T-helper 1 cell treated with Interleukin-12 subunit alpha and Interleukin-12 subunit beta and Interleukin-4 antibody, amounts not matched to agents 30 ng/mL and 1 ng/mL, for 36 hours (primary cell): ENCODE data around the gene SLC38A2. TPM values are rescaled to one million over a fixed set of nuclear protein-coding genes. Genes with fewer than 3 reads are reported as not detected.

ENCODE experiments used
- intact Hi-C: fragments of 100-400 bp; cut with micrococcal nuclease; formaldehyde crosslinking; loops from one replicate; pipeline ENCODE4 v1.15.1; 2024
- total RNA-seq: library from RNA; stranded (reverse); gene quantifications from 2 replicates; pipeline ENCODE4 v1.2.3, GENCODE V29; 2022

Gene SLC38A2
- 145 and 148 TPM in 2 replicates for total RNA-seq

DNA sequence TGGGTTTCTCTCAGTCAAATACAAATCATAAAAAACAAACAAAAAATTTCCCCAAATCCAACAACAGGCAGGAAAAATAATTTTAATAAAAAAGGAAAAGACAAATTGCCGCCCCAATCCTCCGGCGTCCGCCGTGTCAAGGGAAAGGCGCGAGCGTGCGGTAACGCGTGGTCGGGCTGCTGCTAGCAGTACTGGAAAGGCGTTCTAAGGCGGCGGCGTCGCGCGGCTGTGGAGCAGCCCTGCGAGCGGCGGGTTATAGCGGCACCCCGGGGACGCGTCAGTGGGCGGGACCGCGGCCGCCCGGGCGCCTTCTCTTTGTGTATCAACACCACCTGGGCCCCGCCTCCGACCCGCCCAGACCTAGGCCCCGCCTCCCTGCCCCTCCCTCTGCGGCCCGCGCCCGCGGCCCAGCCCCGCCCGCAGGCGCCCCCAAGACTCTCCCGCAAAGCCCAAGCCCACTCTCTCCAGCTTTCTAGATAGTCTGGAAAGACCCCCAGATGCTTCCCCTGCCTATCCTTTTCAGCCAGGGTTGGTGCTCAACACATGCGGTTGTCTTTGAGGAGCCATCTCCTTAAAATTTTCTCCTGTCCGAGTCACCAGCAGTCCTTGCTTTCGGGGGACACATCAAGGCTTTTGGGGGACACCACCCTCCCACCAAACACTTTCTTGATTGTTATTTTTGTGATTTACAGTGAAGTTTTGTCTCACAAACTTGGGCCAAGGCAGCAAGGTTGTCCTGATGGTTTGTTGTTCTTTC is at the start of gene SLC38A2:
Gene SLC38A2 (minus strand): TSS at position 230 of the 757 bp plus-strand sequence. CDS start 1,480 bp downstream, outside the sequence.
- intact Hi-C loops = loop anchor here (1.0 to 10.0 kb wide), 18 partner anchors 11 to 1732 kb away; partner anchors contain the start of genes AMIGO2, ANO6, PCED1B and RPAP3

DNA sequence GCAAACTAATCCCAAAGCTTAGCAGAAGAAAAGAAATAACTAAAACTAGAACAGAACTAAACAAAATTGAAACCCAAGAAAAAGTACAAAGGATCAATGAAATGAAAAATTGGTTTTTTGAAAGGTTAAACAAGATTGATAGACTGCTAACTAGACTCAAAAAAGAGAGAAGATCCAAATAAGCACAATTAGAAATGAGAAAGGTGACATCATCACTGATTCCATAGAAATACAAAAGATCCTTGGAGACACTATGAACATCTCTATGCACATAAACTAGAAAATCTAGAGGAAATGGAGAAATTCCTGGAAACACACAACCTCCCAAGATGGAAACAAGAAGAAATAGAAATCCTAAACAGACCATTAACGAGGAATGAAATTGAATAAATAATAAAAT is 47.1 kb upstream of the SLC38A2 start:
- intact Hi-C loops = no loop called here

DNA sequence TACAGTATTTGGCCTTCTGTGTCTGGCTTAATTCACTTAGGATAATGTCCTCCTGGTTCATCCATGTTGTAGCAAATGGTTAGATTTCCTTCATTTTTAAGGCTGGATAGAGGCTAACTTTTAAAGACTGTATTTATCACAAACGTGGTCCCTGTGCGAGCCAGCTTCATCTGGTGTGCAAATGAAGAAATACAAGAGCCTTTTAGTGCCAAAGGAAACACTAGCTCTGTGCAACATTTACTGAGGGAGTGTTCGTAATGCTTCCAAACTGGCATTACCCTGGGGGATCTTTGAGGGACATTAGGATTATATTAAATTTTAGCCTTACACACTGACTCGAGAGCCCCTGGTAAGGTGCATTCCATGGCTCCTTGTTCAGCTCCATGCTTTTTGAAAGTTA is 43.0 kb upstream of the SLC38A2 start:
- intact Hi-C loops = no loop called here

DNA sequence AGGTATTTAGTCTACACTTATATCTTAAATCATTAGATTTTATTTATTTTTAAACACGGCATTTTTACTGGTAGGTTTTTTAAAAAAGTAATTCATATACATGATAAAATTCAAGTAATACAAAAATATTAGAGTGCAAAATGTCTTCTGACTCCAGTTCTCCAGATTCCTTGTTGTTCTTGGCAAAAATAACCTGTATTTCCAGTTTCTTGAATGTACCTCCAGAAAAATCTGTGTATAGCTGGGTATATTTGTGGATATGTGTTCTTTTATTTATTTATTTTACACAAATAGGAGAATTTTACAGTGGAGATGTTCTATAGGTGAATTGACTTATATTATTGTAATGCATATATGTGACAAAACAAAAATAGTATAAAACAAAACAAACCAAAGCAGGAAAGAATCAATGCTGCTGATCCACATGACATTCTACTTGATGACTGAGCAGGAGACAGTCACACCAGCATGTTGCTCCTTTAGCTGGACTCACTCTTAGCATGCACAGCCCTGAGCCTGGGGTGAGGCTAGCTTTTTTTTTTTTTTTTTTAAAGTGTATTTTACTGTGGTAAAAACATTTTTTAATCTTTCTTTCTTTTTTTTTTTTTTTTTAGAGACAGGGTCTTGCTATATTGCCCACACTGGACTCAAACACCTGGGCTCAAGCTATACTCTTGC is 42.2 kb upstream of the SLC38A2 start:
- intact Hi-C loops = no loop called here

DNA sequence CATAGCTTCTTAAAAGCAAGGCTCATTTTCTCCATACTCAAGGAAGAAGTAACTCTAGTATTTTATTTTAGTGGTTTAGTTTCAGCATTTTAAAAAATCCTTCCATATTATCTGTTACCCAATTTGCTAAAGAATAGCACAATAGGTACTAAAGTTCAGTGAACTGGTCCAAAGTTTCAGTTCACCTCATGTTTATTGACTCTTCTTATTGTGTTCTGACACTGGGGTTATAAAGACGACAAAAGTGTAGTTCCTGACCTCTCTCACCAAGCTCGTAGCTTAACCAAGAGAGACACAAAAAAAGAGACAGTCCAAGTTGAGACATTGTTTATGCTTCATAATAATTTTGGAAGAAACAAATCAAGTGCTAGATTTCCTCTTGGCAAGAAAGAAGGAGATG is 40.8 kb upstream of the SLC38A2 start:
- intact Hi-C loops = no loop called here

DNA sequence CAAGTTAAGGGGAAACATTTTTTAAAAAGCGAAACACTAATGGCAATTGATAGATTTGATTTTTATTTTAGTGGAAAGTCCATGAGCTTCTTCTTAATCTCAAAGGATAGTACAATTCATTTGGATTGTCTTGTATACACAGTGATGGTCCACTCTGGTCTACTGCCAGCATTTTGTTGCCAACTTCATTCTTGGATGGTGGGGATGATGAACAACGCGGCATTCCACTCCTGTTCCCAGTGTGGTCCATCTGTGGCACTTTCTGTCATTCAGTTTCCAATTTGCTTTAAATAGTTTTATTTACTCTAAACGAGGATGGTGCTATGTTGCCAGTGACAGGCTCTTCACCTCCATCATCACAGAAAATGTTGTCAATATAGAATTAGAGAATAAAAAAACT is 40.3 kb upstream of the SLC38A2 start:
- intact Hi-C loops = no loop called here

DNA sequence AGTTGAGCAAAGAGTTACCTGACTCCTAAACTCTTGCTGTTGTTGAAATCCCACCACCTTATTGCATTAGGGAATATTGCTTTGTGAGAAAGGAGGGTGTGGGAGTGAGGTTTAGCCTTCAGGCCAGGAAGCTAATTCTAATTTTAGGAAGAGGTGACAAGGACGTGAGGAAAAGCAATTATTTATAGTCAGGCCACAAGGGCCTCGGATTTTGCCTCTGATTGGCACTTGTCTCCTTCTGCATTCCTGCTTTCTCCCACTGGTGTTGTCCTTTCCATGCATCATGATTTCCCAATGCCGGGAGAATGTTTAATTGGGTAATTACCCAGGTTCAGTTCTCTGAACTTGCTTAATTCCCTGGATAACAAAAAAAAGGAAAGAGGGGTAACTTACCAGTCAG is 37.9 kb upstream of the SLC38A2 start:
- intact Hi-C loops = no loop called here

DNA sequence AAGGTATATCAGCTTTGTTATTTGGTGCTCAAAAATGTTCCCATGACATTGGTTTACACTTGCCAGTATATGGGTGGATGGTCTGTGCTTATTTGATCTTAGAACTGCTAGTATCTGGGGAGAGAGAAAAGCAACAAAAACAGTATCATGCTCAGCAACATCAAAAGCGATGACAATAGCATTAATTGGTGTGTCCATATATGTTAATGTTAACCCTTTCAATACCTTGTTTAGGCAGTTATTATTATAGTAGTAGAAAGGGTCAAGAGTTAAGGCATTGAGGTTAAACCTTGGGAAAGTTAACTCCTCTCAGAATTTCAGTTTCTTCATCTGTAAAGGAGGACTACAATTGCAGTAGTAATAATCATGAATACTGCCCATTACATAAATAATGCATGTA is 37.4 kb upstream of the SLC38A2 start:
- intact Hi-C loops = no loop called here

DNA sequence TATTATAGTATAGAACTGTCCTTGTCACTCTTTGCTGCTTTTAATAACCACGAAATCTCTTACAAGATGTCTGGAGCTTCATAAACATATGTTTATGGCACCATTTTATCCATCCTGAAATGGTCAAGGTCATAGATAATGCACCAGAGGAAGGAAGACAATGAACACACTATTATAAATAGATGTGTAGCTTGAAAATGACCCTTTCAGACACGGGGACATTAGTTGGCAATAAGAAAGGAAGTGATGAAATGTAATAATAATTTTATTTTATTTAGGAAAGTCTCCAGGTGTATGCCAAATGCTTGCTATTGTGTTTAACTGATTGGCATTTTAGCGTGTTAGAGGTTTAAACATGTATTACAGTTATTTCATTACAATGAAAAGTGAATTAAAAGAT is 36.8 kb upstream of the SLC38A2 start:
- intact Hi-C loops = no loop called here

DNA sequence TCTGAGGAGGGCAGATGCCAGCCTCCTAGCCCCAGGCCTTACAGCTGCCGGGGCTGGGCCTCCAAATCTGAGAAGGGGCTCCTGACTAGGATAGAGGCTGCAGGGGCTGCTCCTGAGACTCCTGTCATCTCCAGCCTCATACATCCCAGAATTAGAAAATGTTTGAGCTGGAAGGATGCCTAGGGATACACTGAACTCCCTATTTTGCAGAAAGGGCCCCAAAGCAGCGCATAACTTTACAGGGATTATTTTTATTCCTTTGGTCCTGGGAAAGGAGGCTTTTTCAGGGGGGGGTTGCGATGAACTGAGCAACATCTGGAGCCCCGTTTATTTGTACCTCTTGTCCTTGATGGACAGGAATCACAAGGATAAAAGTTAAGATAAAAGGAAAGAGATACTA is 35.9 kb upstream of the SLC38A2 start:
- intact Hi-C loops = no loop called here

DNA sequence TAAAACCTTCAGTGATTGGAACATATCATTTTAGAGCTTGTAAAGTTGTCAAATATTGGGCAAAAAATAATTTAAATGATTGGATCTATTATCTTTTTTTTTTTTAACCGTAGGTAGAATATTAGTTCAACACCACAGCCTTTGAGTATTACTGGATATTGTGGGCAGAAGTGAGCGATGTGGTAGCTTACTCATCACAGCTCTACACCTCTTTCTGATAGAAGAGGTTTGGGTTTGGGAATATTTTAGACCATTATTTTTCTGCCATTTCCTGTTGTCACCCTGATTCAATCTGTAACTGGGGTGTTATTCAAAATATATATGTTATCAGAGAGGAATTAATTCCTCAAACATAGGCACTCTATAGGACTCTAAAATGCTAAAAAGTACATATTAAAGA is 34.8 kb upstream of the SLC38A2 start:
- intact Hi-C loops = no loop called here

DNA sequence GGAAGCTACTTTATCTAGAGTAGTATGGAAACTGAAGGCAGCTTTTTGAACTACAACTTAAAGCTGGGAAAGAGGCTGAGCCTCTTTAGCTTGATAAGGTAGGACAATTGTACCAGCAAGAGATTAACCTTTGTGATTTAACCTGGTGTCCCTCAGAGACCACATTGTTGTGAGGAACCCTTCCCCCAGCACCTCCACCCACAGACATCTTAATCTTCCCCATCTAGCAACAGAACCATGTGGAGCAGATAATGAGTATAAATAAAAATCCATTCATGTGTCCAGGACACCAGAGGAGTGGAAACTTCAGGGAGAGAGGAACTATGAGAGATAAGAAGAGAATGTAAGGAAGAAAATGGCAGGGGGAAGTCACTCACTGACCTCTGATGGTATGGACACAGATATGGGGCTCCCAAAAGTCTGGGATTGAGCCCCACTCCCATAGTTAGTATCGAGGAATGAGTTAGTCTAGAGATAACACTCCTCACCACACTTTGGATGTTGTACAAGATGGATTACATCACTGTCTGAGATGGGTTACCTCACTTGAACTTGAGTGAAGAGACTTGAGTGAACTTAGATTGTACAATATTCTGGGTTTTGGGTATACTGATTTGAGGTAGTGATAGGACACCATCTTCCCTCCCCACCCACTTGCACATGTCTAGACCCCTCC is 33.9 kb upstream of the SLC38A2 start:
- intact Hi-C loops = no loop called here

DNA sequence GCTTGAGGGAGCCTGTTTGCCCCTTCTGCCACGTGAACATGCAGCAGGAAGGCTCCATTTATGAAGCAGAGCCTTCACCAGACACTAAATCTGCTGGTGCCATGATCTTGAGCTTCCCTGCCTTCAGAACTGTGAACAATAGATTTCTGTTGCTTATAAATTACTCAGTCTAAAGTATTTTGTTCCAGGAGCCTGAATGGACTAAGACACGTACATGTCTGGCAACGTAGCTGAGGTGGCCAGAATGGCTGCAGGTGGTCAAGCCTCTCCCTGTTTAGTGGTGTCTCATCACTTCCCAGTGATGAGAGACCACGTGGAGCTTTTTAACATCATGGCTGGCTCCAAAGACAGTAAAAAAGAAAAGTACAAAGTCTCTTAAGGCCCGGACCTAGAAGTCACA is 32.2 kb upstream of the SLC38A2 start:
- intact Hi-C loops = loop anchor here (1.0 to 5.0 kb wide), 3 partner anchors 20 to 53 kb away; no protein-coding TSS in a partner anchor

DNA sequence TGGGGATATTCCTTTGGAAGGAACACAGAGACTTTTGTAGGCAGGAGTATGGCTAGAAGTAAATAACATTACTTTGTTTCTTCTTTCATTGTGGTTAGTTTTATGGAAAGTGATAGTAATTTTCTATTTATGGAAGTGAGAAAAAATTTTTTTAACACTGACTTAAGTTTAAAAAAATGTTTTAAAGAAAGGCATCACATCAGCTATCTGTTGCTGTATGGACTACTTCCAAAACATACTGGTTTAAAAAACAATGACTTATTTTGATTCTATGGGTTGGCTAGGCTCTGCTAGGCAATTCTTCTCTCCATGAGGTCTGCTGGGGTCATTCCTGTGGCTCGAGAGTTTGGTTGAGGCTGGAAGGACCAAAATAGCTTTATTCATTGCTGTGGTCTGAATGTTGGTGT is 31.7 kb upstream of the SLC38A2 start:
- intact Hi-C loops = loop anchor here (1.0 to 5.0 kb wide), 3 partner anchors 20 to 53 kb away; no protein-coding TSS in a partner anchor

DNA sequence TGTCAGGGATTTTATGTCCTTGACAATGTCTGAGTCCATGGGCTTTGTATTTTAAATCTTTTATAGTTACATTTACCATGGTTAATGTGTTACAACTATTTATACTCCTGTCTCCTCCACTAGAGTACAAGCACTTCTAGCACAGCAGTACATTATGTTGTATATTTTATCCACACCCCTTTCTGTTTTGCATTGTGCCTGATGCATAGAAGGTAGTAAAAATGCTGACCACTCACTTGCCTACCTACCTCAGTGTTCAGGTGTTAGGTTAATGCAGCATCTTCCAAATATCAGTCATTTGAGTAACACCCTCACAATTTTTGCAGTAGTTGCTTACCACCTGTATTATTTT is 31.1 kb upstream of the SLC38A2 start:
- intact Hi-C loops = loop anchor here (1.0 to 5.0 kb wide), 3 partner anchors 19 to 54 kb away; no protein-coding TSS in a partner anchor

DNA sequence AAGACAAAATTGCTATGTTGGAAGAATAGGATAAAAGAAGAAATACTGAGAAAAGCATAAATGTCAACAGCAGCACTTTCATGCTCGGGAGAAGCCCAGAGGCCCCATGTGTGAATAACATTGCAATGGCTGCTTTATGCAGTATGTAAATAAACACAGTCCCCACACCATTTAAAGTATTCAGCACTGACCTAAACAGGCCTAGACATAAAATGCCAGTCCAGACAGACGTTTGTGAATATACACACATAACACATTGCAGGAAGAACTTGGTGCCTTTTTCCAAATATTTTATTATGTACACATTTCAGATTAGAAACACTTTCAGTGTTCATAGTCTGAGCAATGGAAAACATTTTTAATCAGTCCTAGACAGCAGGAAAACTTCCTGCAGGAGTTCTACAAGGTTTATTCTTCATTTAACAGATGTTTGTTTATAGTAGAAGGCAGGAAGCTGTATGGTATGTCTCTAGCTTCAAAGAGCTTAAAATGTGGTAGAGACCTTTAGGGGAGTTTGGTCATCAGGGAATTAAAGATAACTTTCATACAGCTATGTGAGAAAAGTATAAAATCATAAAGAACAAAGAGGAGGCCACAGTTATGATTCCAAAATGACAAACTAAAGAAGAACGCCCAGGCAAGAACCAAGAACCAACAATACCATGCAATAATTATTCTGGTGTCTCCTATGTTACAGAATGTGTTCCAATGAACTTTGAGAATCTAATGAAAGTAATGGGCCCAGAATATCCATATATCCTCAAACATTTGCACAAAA is 30.6 kb upstream of the SLC38A2 start:
- intact Hi-C loops = loop anchor here (5.0 kb wide), 1 partner anchor 54 kb away; no protein-coding TSS in a partner anchor

DNA sequence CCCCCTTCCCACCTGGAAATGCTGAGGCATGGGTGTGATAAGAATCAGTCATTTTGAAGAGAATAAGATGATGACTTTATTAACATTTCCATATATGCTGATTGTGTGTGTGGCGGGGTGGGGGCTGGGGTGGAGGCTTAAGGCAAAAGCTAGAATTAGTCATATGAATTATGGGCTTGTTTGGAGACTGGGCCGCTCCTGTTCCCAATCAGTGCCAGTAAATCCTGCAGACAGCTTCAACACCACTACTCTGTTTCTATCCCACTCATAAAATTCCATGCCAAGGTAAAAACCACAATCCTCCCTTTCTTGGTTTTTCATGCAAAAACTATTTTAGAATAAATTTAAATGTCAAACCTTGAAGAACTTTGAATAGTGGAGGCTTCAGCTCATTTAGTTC is 29.9 kb upstream of the SLC38A2 start:
- intact Hi-C loops = loop anchor here (5.0 kb wide), 1 partner anchor 55 kb away; no protein-coding TSS in a partner anchor

DNA sequence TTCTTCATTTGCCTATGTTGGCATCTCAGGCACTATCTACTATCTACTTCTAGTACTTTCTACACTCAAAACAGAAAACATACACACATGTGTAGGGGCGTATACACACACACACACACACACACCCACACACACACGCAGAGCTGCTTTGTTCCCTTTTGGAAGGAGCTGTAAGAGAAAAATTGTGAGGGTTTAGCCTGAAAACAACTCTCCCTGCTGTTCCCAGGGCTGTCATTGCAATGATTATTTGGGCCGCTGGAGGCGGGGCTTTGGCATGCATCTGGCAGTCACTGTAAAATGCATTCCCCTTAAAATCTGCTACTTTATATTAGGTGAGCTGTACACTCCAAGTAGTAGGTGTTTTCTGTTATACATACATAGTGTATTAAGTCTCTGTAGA is 29.1 kb upstream of the SLC38A2 start:
- intact Hi-C loops = loop anchor here (5.0 kb wide), 1 partner anchor 56 kb away; no protein-coding TSS in a partner anchor

DNA sequence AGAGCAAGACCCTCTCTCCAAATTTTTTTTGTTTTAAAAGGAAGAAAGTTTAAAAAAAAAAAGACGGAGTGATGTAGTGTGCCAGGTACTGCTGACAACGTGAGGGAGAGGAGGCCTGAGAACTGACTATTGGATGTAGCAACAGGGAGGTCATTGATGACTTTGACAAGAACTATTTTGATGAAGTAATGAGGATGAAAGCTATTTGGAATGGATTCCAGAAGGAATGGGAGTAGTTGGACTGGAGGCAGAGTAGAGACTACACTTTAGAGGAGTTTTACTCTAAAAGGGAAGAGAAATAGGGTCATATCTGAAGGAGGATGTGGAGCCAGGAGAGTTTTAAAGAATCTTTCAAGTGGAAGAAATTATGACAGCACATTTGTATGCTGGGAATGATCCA is 27.8 kb upstream of the SLC38A2 start:
- intact Hi-C loops = loop anchor here (5.0 kb wide), 1 partner anchor 57 kb away; no protein-coding TSS in a partner anchor

DNA sequence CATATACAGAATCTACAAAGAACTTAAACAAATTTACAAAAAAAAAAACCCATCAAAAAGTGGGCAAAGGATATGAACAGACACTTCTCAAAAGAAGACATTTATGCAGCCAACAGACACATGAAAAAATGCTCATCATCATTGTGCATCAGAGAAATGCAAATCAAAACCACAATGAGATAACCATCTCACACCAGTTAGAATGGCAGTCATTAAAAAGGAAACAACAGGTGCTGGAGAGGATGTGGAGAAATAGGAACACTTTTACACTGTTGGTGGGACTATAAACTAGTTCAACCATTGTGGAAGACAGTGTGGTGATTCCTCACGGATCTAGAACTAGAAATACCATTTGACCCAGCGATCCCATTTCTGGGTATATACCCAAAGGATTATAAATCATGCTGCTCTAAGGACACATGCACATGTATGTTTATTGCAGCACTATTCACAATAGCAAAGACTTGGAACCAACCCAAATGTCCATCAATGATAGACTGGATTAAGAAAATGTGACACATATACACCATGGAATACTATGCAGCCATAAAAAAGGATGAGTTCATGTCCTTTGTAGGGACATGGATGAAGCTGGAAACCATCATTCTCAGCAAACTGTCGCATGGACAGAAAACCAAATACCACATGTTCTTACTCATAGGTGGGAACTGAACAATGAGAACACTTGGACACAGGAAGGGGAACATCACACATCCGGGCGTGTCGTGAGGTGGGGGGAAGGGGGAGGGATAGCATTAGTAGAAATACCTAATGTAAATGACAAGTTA is 27.1 kb upstream of the SLC38A2 start:
- intact Hi-C loops = loop anchor here (1.0 to 5.0 kb wide), 3 partner anchors 16 to 58 kb away; partner anchors contain the start of gene SLC38A2
